HepG2 (cell line): ENCODE data around the gene NINL.

Experiments used
- CTCF ChIP-seq: sonication (generic); formaldehyde crosslinking; IDR thresholded peaks from 2 replicates; pipeline ENCODE4 v1.5.0; 2020; ENCODE audit warnings: mild to moderate bottlenecking, missing genetic modification reagents, moderate library complexity
- EZH2 ChIP-seq: conservative IDR thresholded peaks from 2 replicates; pipeline ENCODE4 v1.6.1; 2012; ENCODE audit warnings: mild to moderate bottlenecking, low read depth, low read length, moderate library complexity
- MAFG ChIP-seq: sonication (generic); formaldehyde crosslinking; IDR thresholded peaks from 2 replicates; pipeline ENCODE4 v1.5.1; 2020; ENCODE audit warnings: mild to moderate bottlenecking, missing genetic modification reagents
- MATR3 ChIP-seq: sonication (generic); formaldehyde crosslinking; IDR thresholded peaks from 2 replicates; pipeline ENCODE4 v1.4.0; 2020; ENCODE audit warnings: missing genetic modification reagents
- MYC ChIP-seq: sonication (generic); formaldehyde crosslinking; IDR thresholded peaks from 2 replicates; pipeline ENCODE4 v1.9.0; 2021; ENCODE audit warnings: missing genetic modification reagents, borderline replicate concordance
- NR2F6 ChIP-seq, 2 experiments: IDR thresholded peaks; 2 replicates each; pipeline ENCODE4 v1.6.1; 2016; ENCODE audit warnings: antibody characterized with exemption in 1 of 2, mild to moderate bottlenecking in 1 of 2
- SNAPC5 ChIP-seq: sonication (generic); formaldehyde crosslinking; IDR thresholded peaks from 2 replicates; pipeline ENCODE4 v1.8.1; 2023; ENCODE audit warnings: mild to moderate bottlenecking, missing genetic modification reagents, borderline replicate concordance
- ZFP37 ChIP-seq: sonication (generic); formaldehyde crosslinking; IDR thresholded peaks from 2 replicates; pipeline ENCODE4 v1.4.0; 2020; ENCODE audit warnings: missing genetic modification reagents, borderline replicate concordance
- TF ChIP-seq, protein P1 (sequence below): sonication (generic); formaldehyde crosslinking; IDR thresholded peaks from 2 replicates; pipeline ENCODE4 v1.4.0; 2020; ENCODE audit warnings: mild to moderate bottlenecking, low read depth, missing genetic modification reagents
- TF ChIP-seq, protein P2 (sequence below): sonication (generic); formaldehyde crosslinking; IDR thresholded peaks from 2 replicates; pipeline ENCODE4 v1.8.1; 2023; ENCODE audit warnings: missing genetic modification reagents, mild to moderate bottlenecking, borderline replicate concordance

DNA sequence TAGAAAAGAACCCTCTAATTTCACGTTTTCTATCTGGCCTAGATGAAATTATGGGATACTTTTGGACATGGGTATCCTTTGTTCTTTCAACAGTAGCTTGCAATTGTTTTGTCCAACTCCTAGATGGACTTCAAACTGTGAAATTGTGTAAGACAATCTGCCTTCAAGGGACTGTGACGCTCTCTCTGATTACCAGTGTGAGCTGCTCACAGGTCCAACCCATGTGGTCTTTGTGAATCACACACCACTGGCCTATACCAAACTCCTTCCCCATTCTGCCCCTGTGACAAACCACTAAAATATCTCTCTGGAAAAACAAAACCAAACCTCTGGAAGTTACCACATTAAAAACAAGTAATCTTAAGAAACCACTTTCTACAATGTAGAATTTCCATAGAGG, 59.5 kb downstream of the NINL start:
- TF ChIP-seq, protein P1, sequence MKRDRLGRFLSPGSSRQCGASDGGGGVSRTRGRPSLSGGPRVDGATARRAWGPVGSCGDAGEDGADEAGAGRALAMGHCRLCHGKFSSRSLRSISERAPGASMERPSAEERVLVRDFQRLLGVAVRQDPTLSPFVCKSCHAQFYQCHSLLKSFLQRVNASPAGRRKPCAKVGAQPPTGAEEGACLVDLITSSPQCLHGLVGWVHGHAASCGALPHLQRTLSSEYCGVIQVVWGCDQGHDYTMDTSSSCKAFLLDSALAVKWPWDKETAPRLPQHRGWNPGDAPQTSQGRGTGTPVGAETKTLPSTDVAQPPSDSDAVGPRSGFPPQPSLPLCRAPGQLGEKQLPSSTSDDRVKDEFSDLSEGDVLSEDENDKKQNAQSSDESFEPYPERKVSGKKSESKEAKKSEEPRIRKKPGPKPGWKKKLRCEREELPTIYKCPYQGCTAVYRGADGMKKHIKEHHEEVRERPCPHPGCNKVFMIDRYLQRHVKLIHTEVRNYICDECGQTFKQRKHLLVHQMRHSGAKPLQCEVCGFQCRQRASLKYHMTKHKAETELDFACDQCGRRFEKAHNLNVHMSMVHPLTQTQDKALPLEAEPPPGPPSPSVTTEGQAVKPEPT (CRISPR knock-in tag): no peak
- TF ChIP-seq EZH2 (no peak), ZFP37 (no peak), MATR3 (CRISPR knock-in tag) (no peak), CTCF (CRISPR knock-in tag) (no peak), SNAPC5 (no peak), MAFG (no peak), MYC (CRISPR knock-in tag) (no peak), NR2F6 (IDR thresholded peaks at IDR 0.05) (0 out of 2 replicates have a peak, but pooled peaks have one; percentile 55), NR2F6 (CRISPR knock-in tag; IDR thresholded peaks at IDR 0.05) (no peak)
- TF ChIP-seq, protein P2, sequence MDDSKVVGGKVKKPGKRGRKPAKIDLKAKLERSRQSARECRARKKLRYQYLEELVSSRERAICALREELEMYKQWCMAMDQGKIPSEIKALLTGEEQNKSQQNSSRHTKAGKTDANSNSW (CRISPR knock-in tag): no peak
